A549 treated with Mapracorat at 1 μM for 4 hours (cell line): ENCODE results near the gene PIK3R6. TPM values are rescaled to one million over a fixed set of nuclear protein-coding genes. Genes with fewer than 3 reads are reported as not detected.

Experiments
- total RNA-seq: library from RNA; stranded (reverse); fragments of 200-300 nt; extraction: Qiagen RNA extraction; gene quantifications from 5 replicates; pipeline ENCODE4 v1.2.3, GENCODE V29; 2022

The PIK3R6 gene
- not detected in 5 replicates for total RNA-seq

GRCh38 chr17:8867361-8867981 lies at the start of gene PIK3R6:
PIK3R6 (minus strand) TSS chr17:8867674; CDS start chr17:8849794, 17,880 bp downstream.

DNA sequence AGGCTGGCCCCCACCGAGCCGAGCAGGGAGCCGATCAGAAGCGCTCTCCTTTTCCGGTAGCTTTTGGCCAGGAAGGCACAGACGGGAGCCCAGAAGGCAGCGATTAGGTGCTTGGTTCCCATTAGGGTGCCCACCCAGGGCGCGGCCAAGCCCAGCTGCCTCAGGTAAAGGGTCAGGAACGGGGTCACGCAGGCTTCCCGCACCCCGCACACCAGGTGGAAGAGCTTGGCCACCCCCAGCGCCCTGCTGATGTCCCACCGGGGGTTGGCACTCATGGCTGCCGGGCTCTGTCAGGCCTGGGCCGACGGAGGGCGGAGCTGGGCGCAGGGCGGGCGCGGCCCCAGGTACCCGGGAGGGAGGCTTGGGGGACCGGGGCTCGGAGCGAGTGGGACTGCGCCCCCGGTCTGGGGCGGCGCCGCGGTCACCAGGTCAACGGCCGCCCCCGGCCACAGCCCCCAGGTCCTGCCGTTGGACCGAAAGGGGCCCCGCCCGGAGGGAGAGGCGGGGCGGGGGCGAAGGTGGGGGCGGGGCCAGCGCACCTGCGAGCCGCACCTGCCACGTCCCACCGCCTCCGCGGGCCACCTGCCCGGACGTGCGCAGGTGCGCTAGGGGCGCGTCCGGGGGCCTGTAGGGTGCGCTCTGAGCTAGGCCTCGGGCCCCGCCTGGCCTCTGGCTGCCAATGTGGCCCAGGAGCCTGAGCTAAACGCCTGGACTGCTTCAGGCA lies 68.5 kb downstream of the PIK3R6 start, which contains the start of gene MFSD6L:
Gene MFSD6L (minus strand): TSS at position 520 of the 724 bp plus-strand sequence. CDS start 245 bp downstream, at position 275.

GRCh38 chr17:8758137-8758596 lies 109.3 kb downstream of the PIK3R6 start, which contains the start of gene SPDYE4:
SPDYE4 (minus strand) TSS chr17:8758546; CDS start chr17:8758382, 164 bp downstream.

Other genes with a start within 250 kb of the PIK3R6 start
- 16.1 to 23.4 TPM (median 21.3 TPM) in 5 replicates for gene MYH10, start 236.9 kb downstream of the PIK3R6 start, total RNA-seq
- gene CCDC42, start 122.8 kb downstream of the PIK3R6 start, total RNA-seq, result not detected in 5 replicates
- not detected in 5 replicates for gene SPDYE4, start 109.1 kb downstream of the PIK3R6 start, total RNA-seq
- not detected in 5 replicates for gene MFSD6L, start 68.3 kb downstream of the PIK3R6 start, total RNA-seq
- 0.05 to 0.14 TPM in 2 of 5 replicates, not detected in the others for gene PIK3R5, start 98.0 kb upstream of the PIK3R6 start, total RNA-seq
- gene NTN1, start 153.8 kb upstream of the PIK3R6 start, total RNA-seq, result 0.29 to 0.51 TPM (median 0.38 TPM) in 5 replicates